Activated CD4-positive, alpha-beta T cell treated with anti-CD3 and anti-CD28 coated beads for 4 hours (primary cell): ENCODE results near the gene PTPN14.
"Not testable (repeated sequence)": the region's sequence is repeated elsewhere in the genome, so short reads cannot be mapped to it uniquely, and the experiment has no call there.

ENCODE experiments used
- DNase-seq, 2 donors: peaks; one replicate each; pipeline ENCODE4 v3.0.0-alpha.2; 2020

Gene PTPN14

GRCh38 chr1:214540324-214540723 is 11.1 kb downstream of the PTPN14 start:
- DNase-seq = no peak

DNA sequence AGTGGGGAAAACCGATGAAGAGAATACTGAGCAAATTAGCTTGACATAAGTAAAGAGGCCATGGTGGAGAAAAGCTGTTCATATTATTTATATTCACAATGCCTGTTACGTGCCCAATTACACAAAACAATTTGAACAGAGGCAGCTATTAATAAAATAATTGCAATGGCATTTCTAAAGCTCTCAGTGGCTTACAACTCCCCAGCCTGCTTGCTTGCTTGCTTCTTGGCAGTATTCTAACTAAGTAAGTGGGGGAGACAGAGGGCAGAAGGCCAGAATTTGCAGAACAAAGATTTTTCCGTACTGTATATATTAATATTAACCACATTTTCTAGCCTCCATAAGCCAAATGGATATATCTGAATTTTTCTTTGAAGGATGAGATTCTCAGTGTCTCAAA is 12.9 kb downstream of the PTPN14 start:
- DNase-seq = no peak

DNA sequence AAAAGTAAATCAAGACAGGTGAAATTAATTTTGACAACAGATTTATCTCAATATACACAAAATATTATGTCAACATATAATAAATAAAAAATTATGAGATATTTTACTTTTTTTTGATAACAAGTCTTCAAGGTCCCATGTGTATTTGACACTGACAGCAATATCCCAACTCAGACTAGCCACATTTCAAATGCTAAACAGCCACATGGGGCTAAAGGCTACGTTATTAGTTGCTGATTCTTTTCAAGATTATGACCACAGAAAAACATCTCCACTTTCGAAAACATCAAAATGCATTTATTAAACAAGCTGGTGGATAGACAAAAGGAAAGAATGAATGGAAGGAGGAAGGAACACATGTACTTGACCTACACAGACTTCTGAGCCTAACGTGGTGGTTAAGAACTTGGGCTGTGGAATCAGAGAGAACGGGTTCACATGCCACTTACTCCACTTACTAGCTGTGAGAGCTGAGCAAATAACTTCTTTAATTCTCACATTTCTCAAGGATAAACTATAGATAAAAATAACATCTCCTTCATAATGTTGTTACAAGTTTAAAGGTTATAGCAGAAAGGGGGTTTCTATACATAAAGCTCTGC is 13.4 kb downstream of the PTPN14 start:
- DNase-seq = no peak

DNA sequence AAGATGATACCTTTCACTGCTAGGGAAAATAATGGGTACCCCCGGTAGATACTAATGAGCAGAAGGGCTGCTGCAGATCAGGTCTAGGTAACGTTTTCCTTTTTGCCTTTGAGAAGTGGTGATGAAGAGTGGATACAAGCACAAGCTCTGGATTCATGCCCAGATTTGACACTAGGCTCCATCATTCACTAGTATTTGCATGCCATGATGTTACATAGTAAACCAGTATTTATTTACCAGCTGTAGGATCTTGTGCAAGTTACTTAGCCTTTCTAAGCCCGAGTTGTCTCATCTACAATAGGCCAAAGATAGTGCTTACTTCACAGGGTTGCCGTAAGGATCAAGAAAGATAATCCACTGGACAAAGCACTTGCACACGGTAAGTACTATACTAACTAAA is 14.2 kb downstream of the PTPN14 start:
- DNase-seq = no peak

GRCh38 chr1:214532070-214532469 is 19.3 kb downstream of the PTPN14 start:
- no peak for DNase-seq

DNA sequence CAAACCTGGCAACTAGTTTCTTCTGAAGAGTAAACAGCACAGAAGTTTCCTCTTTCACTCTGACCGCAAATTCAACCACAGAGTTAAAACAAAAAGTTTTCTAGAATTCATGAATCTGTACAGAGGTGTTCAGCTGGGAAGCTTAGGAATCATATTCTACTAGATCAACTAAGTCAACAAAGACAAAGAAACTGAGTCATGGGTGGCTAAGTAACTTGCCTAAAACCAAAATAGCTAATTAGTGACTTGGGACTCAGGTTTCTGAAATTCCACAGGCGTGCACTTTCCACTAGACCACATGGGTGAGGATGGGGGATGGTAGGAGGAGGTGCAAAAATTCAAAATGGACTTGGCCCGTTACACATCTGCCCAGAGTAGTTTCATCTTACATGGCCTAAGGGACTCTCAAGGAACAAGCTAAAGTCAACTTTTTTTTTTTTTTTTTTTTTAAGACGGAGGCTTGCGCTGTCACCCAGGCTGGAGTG is 25.8 kb downstream of the PTPN14 start:
- no peak for DNase-seq

GRCh38 chr1:214524824-214525223 is 26.6 kb downstream of the PTPN14 start:
- no peak for DNase-seq

DNA sequence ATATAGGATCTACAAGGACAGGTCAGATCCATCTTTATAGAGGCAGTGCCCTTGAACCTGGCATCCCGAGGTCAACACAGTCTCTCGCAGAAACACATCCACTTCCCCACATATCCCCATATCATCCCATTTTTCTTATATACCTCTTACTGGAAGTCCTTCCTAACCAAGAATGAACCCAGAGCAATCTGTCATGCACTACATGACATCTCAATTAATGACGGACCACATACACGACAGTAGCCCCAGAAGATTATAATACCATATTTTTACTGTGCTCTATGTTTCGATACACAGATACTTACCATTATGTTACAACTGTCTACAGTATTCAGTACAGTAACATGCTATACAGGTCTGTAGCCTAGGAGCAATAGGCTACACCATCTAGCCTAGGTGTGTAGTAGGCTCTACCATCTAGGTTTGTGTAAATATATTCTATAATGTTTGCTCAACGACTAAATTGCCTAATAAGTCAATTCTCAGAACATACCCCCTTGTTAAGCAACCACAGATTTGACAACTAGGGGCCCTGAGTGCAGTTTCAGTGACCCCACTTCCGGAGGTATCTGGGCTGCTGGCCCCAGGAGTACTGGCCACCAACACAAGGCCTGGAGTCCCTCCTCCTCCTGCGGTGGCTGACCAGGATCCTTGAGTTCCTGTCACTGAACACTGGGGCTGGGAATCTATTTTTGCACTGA is 28.1 kb downstream of the PTPN14 start:
- DNase-seq = no peak

- not testable (repeated sequence) for DNase-seq
Observed at GRCh38 chr1:214521458-214521857, 29.9 kb downstream of the PTPN14 start.

- no peak for DNase-seq
Observed at GRCh38 chr1:214520544-214521165, 30.7 kb downstream of the PTPN14 start.

GRCh38 chr1:214518361-214518760 is 33.0 kb downstream of the PTPN14 start:
- DNase-seq = no peak

GRCh38 chr1:214516434-214517326 is 34.7 kb downstream of the PTPN14 start:
- DNase-seq = no peak

- DNase-seq = no peak
Observed at GRCh38 chr1:214515544-214516433, 35.6 kb downstream of the PTPN14 start.

DNA sequence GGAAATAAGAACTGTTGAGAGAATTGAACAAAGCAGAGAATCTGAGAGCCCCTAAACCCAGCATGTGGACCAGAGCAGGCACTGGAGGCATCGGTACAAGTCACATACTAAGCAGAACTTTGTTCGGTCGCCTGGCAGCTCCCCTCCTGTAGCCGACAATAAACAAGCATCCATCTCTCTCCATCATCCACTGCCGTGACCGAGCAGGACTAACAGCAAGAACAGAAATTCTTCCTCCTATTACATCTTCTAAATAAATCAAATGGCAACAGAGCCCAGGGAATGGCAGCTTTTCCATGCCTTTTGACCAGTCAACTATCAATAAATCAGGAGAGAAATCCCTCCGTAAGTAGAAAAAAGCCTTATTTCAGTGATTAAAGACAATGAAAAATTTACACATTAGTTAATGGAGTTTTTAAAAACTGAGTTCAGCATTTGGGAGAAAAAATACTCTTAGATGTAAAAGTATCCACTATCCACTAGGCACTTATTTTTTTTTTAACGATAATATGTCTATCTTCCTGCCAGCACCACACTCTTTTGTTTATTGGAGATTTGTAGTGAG is 36.5 kb downstream of the PTPN14 start:
- DNase-seq = no peak

DNA sequence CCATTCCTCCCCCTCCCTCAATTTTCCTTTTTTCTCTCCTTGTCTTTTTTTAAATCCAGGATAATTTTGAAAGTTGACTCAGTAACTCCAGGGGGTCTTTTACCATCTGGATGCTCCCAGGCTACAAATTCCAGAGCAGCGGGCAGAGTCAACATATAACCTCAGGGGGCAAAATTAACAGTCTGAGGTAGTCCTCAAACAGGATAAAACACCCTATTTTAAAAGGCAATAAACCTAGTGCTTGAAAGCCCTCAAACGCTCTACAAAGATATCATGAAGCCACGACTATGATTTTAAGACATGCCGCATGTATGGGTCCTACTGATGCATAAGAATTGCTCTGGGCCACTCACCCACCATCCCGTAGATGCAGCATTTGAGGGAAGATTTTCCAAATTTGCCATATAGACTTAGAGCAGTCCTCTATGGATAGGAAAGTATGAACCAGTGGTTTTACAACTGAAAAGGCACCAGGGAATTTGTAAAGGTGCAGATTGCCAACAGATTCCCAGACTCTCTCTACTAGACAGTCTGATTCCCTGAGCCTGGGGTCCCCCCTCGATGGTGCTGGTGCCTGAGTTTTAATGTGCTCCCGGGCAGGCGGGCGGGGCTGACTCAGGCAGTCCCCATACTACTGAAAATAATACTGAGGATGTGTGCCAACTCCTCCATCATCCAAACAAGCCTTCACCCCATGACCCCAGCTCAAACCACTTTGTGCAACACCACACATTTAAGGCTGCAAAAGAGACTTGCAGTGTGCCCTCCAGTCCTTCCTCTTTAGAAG is 37.2 kb downstream of the PTPN14 start:
- no peak for DNase-seq

- DNase-seq = no peak
Observed at GRCh38 chr1:214513394-214513793, 38.0 kb downstream of the PTPN14 start.

GRCh38 chr1:214511639-214511998 is 39.8 kb downstream of the PTPN14 start:
- no peak for DNase-seq

DNA sequence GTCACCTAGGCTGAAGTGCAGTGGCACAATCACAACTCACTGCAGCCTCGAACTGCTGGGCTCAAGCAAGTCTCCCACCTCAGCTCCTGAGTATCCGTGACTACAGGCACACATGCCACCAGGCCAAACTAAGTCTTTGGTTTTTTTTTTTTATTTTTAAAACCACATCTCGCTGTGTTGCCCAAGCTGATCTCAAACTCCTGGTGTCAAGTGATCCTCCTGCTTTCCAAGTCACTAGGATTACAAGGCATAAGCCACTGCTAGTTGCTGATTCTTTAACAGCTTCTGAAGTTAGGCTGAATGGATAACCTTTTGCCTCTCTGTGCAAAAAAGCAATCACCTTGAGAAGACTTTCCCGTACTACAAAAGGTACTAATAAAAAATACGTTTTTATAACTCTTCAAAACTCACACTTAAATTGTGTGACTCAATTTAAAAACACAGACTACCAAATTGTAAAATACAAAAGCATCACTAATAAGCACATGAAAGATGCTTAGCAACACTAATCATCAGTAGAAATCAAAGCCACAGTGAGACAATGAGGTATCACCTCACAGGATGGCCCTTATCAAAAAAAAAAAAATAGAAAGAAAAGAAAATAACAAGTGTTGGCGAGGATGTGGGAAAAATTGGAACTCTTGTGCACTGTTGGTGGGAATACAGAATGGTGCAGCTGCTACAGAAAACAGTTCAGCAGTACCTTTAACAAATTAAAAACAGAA is 40.3 kb downstream of the PTPN14 start:
- DNase-seq = no peak

GRCh38 chr1:214510477-214510876 is 40.9 kb downstream of the PTPN14 start:
- DNase-seq = no peak

- DNase-seq = not testable (repeated sequence)
Observed at GRCh38 chr1:214509622-214510021, 41.8 kb downstream of the PTPN14 start.
